ENCODE data around the gene ABHD11. TPM values are rescaled to one million over a fixed set of nuclear protein-coding genes. Genes with fewer than 3 reads are reported as not detected.

The ABHD11 gene
- total and polyA plus RNA-seq, 9 of the 15 experiments (the other 6 are each of a cell fraction or from before 2014, with no cell fraction given): 7.7 to 44.2 (median 18.9) TPM

GRCh38 chr7:73701357-73701995 lies 37.1 kb downstream of the ABHD11 start (continued):
- TF ChIP-seq ZNF407 (IDR thresholded peaks at IDR 0.05; ENCODE audit: low read depth) (peak; percentile 87), THRA (IDR thresholded peaks at IDR 0.05) (no peak), TAF15 (IDR thresholded peaks at IDR 0.05; ENCODE audit: low read depth, low read length) (no peak), YY1 (IDR thresholded peaks at IDR 0.05; ENCODE audit: borderline replicate concordance in 1 of 3, control insufficient read depth in 1 of 3, extremely low read depth in 1 of 3, insufficient read depth in 3 of 3, insufficient read length in 1 of 3, insufficient replicate concordance in 2 of 3, low read depth in 1 of 3, low read length in 2 of 3) (peak in 2 of 3 experiments; percentile 37 to 66), RAD21 (CRISPR knock-in tag; conservative IDR thresholded peaks at IDR 0.05 in 1 of 2, IDR thresholded peaks at IDR 0.05 in 1 of 2) (peak; percentile 22 to 49; a peak in 3 of 4 replicates), CXXC5 (CRISPR knock-in tag; IDR thresholded peaks at IDR 0.05) (0 out of 2 replicates have a peak, but pooled peaks have one; percentile 23), STAG1 (CRISPR knock-in tag; IDR thresholded peaks at IDR 0.05; ENCODE audit: borderline replicate concordance) (no peak)

All from K562 (cell line).